IMR-90 (cell line): Measurements from ENCODE around the gene BRWD1. TPM values are rescaled to one million over a fixed set of nuclear protein-coding genes. Genes with fewer than 3 reads are reported as not detected.

Experiments used
- ATAC-seq: fragments of 200-7000 bp; cut with Tn5 transposase; 2 replicates; pipeline ENCODE4 v1.9.1; 2020; ENCODE audit warnings: low read depth, mild to moderate bottlenecking, moderate library complexity
- BruUV-seq: library from RNA; stranded (reverse); fragments of 400-500 nt; replicated peaks from 2 replicates; lab custom pipeline; 2021; lab: Mats Ljungman, UMichigan
- CTCF ChIA-PET: fragments of 300-600 bp; formaldehyde crosslinking; extraction: SDS; loops from one replicate; lab custom pipeline; 2021; ENCODE audit warnings: antibody characterized with exemption; lab: Yijun Ruan, JAX
- POLR2A ChIA-PET: fragments of 300-600 bp; sonication (Branson Sonifier 250); formaldehyde crosslinking; loops from one replicate; lab custom pipeline; 2022; ENCODE audit warnings: antibody characterized with exemption; ENCODE audit not compliant: unreplicated experiment; lab: Charles Lee
- DNase-seq: peaks from one replicate; pipeline ENCODE4 v3.0.0; 2013
- H2AFZ ChIP-seq: replicated peaks from 2 replicates; pipeline ENCODE3; 2013; ENCODE audit warnings: low read length, mild to moderate bottlenecking; ENCODE audit not compliant: poor library complexity
- H2AK5ac ChIP-seq: 2 replicates; pipeline ENCODE4 v1.6.1; 2013; ENCODE audit warnings: low read depth, low read length, inconsistent platforms
- H2AK9ac ChIP-seq: replicated peaks from 2 replicates; pipeline ENCODE3; 2013; ENCODE audit warnings: mild to moderate bottlenecking, low read depth, low read length, moderate library complexity; ENCODE audit not compliant: poor library complexity
- H2BK120ac ChIP-seq: 2 replicates; pipeline ENCODE4 v1.6.1; 2013; ENCODE audit warnings: low read depth, low read length, inconsistent platforms
- H2BK15ac ChIP-seq: 3 replicates; pipeline ENCODE4 v1.6.1; 2013; ENCODE audit warnings: low read depth, low read length, inconsistent platforms
- H2BK20ac ChIP-seq: 2 replicates; pipeline ENCODE4 v1.6.1; 2013; ENCODE audit warnings: low read depth, mild to moderate bottlenecking, inconsistent platforms, low read length, moderate library complexity
- H2BK5ac ChIP-seq: 2 replicates; pipeline ENCODE4 v1.6.1; 2013; ENCODE audit warnings: mild to moderate bottlenecking, low read depth, low read length, inconsistent platforms; ENCODE audit not compliant: poor library complexity, severe bottlenecking
- H3K14ac ChIP-seq: replicated peaks from 2 replicates; pipeline ENCODE4 v1.6.1; 2013; ENCODE audit warnings: low read depth, low read length, inconsistent platforms
- H3K18ac ChIP-seq: 2 replicates; pipeline ENCODE4 v1.6.1; 2013; ENCODE audit warnings: low read depth, low read length, control low read depth
- H3K23ac ChIP-seq: 2 replicates; pipeline ENCODE4 v1.6.1; 2013; ENCODE audit warnings: low read depth, low read length, inconsistent platforms
- H3K27ac ChIP-seq: 2 replicates; pipeline ENCODE4 v1.5.1; 2013; ENCODE audit warnings: mild to moderate bottlenecking, control low read depth, low read length; ENCODE audit not compliant: insufficient read depth
- H3K27me3 ChIP-seq: 2 replicates; pipeline ENCODE4 v1.6.1; 2013; ENCODE audit warnings: low read length; ENCODE audit not compliant: control insufficient read depth, insufficient read depth
- H3K36me3 ChIP-seq: 2 replicates; pipeline ENCODE4 v1.6.1; 2013; ENCODE audit warnings: low read length, mixed read lengths; ENCODE audit not compliant: control insufficient read depth, insufficient read depth
- H3K4ac ChIP-seq: 2 replicates; pipeline ENCODE4 v1.6.1; 2013; ENCODE audit warnings: low read depth, low read length, inconsistent platforms
- H3K4me1 ChIP-seq: 2 replicates; pipeline ENCODE4 v1.6.1; 2013; ENCODE audit warnings: low read length, mixed read lengths; ENCODE audit not compliant: control insufficient read depth, insufficient read depth
- H3K4me2 ChIP-seq: 2 replicates; pipeline ENCODE4 v1.6.1; 2013; ENCODE audit warnings: low read depth, mild to moderate bottlenecking, control low read depth, low read length, moderate library complexity
- H3K4me3 ChIP-seq: 2 replicates; pipeline ENCODE4 v1.5.1; 2013; ENCODE audit warnings: low read depth, mild to moderate bottlenecking, control low read depth, low read length, moderate library complexity; ENCODE audit not compliant: insufficient read depth
- H3K56ac ChIP-seq: 2 replicates; pipeline ENCODE4 v1.6.1; 2013; ENCODE audit warnings: low read length, inconsistent platforms; ENCODE audit not compliant: insufficient read depth; ENCODE audit errors: extremely low read depth
- H3K79me1 ChIP-seq, 2 experiments: 2 replicates each; pipeline ENCODE4 v1.6.1; 2013; ENCODE audit warnings: low read length in 2 of 2, inconsistent platforms in 1 of 2, low read depth in 1 of 2
- H3K9ac ChIP-seq: 2 replicates; pipeline ENCODE4 v1.6.1; 2013; ENCODE audit warnings: low read depth, low read length, control low read depth
- H3K9me1 ChIP-seq: 2 replicates; pipeline ENCODE4 v1.6.1; 2013; ENCODE audit warnings: low read length, inconsistent platforms; ENCODE audit not compliant: insufficient read depth
- H3K9me3 ChIP-seq: 2 replicates; pipeline ENCODE4 v1.6.1; 2013; ENCODE audit warnings: low read length; ENCODE audit not compliant: control insufficient read depth, insufficient read depth
- H4K20me1 ChIP-seq: 2 replicates; pipeline ENCODE4 v1.6.1; 2013; ENCODE audit warnings: low read length, inconsistent platforms; ENCODE audit not compliant: insufficient read depth
- H4K5ac ChIP-seq: 2 replicates; pipeline ENCODE4 v1.6.1; 2013; ENCODE audit warnings: mild to moderate bottlenecking, low read depth, low read length, control low read depth
- H4K8ac ChIP-seq, 2 experiments: 2 replicates each; pipeline ENCODE4 v1.6.1; 2013; ENCODE audit warnings: low read depth in 2 of 2, low read length in 2 of 2, control low read depth in 1 of 2, inconsistent platforms in 1 of 2
- H4K91ac ChIP-seq: 2 replicates; pipeline ENCODE4 v1.6.1; 2013; ENCODE audit warnings: low read depth, low read length, inconsistent platforms; ENCODE audit not compliant: insufficient read depth
- BHLHE40 ChIP-seq: fragments of 150-350 bp; IDR thresholded peaks from 2 replicates; pipeline ENCODE4 v1.6.1; 2016; ENCODE audit warnings: mild to moderate bottlenecking, low read depth, low read length
- CEBPB ChIP-seq: IDR thresholded peaks from 2 replicates; pipeline ENCODE4 v1.6.1; 2012; ENCODE audit warnings: low read depth, low read length, improper control_type of control experiment
- CHD1 ChIP-seq: IDR thresholded peaks from 2 replicates; pipeline ENCODE4 v1.6.1; 2012; ENCODE audit warnings: low read depth, low read length, improper control_type of control experiment
- CTCF ChIP-seq: conservative IDR thresholded peaks from 2 replicates; pipeline ENCODE4 v1.5.1; 2012; ENCODE audit warnings: mild to moderate bottlenecking, low read depth, low read length, improper control_type of control experiment
- ELK1 ChIP-seq: fragments of 150-350 bp; IDR thresholded peaks from 2 replicates; pipeline ENCODE4 v1.6.1; 2016; ENCODE audit warnings: low read depth, mild to moderate bottlenecking, low read length, moderate library complexity, borderline replicate concordance
- FOS ChIP-seq: fragments of 150-350 bp; IDR thresholded peaks from 2 replicates; pipeline ENCODE4 v1.6.1; 2016; ENCODE audit warnings: low read depth, low read length
- MAFK ChIP-seq: IDR thresholded peaks from 2 replicates; pipeline ENCODE4 v1.6.1; 2012; ENCODE audit warnings: low read depth, low read length, improper control_type of control experiment
- MAZ ChIP-seq: IDR thresholded peaks from 2 replicates; pipeline ENCODE4 v1.6.1; 2012; ENCODE audit warnings: low read depth, mild to moderate bottlenecking, low read length, improper control_type of control experiment, moderate library complexity, borderline replicate concordance
- MXI1 ChIP-seq: IDR thresholded peaks from 2 replicates; pipeline ENCODE4 v1.6.1; 2012; ENCODE audit warnings: low read depth, mild to moderate bottlenecking, low read length, moderate library complexity, borderline replicate concordance
- NFE2L2 ChIP-seq: fragments of 150-350 bp; IDR thresholded peaks from 2 replicates; pipeline ENCODE4 v1.6.1; 2016; ENCODE audit warnings: low read depth, mild to moderate bottlenecking, low read length
- POLR2A ChIP-seq: IDR thresholded peaks from 2 replicates; pipeline ENCODE4 v1.6.1; 2012; ENCODE audit warnings: mild to moderate bottlenecking, low read depth, low read length
- RAD21 ChIP-seq: IDR thresholded peaks from 2 replicates; pipeline ENCODE4 v1.6.1; 2012; ENCODE audit warnings: low read length, improper control_type of control experiment
- RCOR1 ChIP-seq: IDR thresholded peaks from 2 replicates; pipeline ENCODE4 v1.6.1; 2012; ENCODE audit warnings: mild to moderate bottlenecking, low read length, improper control_type of control experiment; ENCODE audit not compliant: insufficient replicate concordance
- RFX5 ChIP-seq: IDR thresholded peaks from 2 replicates; pipeline ENCODE4 v1.8.0; 2012; ENCODE audit warnings: low read depth, mild to moderate bottlenecking, low read length, moderate library complexity
- SMC3 ChIP-seq: fragments of 150-350 bp; IDR thresholded peaks from 2 replicates; pipeline ENCODE4 v1.6.1; 2016; ENCODE audit warnings: low read depth, mild to moderate bottlenecking, antibody characterized with exemption, low read length, moderate library complexity
- USF2 ChIP-seq: fragments of 150-350 bp; IDR thresholded peaks from 2 replicates; pipeline ENCODE4 v1.6.1; 2017; ENCODE audit warnings: mild to moderate bottlenecking, antibody characterized with exemption, low read length, low read depth
- WGBS, 2 experiments: methylation state at CpG; one replicate each; pipeline versions ENCODE4 v1.1.5 to v1.1.7; 2013; ENCODE audit warnings: missing lambda C conversion rate in 2 of 2; ENCODE audit not compliant: insufficient read length in 1 of 2; ENCODE audit errors: extremely low coverage in 2 of 2; 5-methylcytosine and 5-hydroxymethylcytosine counted together
- dilution Hi-C: fragments of 300-500 bp; cut with HindIII; formaldehyde crosslinking; loops from one replicate; pipeline ENCODE4 v1.14.3; 2018; ENCODE audit warnings: low sequenced_read_pairs; ENCODE audit not compliant: unreplicated experiment
- in situ Hi-C: fragments of 300-500 bp; cut with MboI; formaldehyde crosslinking; loops from 3 replicates; pipeline ENCODE4 v1.14.3; 2019; ENCODE audit warnings: low sequenced_read_pairs, inconsistent platforms, mixed read lengths
- intact Hi-C: fragments of 100-400 bp; cut with micrococcal nuclease; formaldehyde crosslinking; loops from 2 replicates; pipeline ENCODE4 v1.10.0; 2022
- polyA plus RNA-seq, 3 experiments: library from polyadenylated mRNA; depleted of rRNA; stranded (reverse); fragments of >200 nt; gene quantifications; 2 replicates each; pipeline ENCODE4 v1.2.3, GENCODE V29; 2012; ENCODE audit warnings: low replicate concordance in 1 of 3
- total RNA-seq: library from RNA; depleted of rRNA; stranded (reverse); fragments of >200 nt; gene quantifications from 2 replicates; pipeline ENCODE4 v1.2.3, GENCODE V29; 2012

Gene BRWD1
- total and polyA plus RNA-seq, 2 of the 4 experiments (the other 2 are of a cell fraction): 6.7 to 28.7 TPM

GRCh38 chr21:39144191-39144590 is 169.2 kb downstream of the BRWD1 start:
- no peak for ATAC-seq
- H4K8ac ChIP-seq: peak overlapping the region in 1 of 2 experiments; percentile 63; a peak in 2 of 4 replicates
- no peaks in the 10 kb centered on the region for H3K36me3 ChIP-seq
- ChIA-PET POLR2A (no interaction called here), CTCF (no interaction called here)
- dilution Hi-C loops (no loop called here), intact Hi-C loops (no loop called here), in situ Hi-C loops (loop anchor here (5.0 kb wide), 1 partner anchor 622 kb away; no protein-coding TSS in a partner anchor)
- no peak overlapping the region for H3K4ac ChIP-seq
- no peak overlapping the region for H2AK9ac ChIP-seq
- H3K23ac ChIP-seq: no peak overlapping the region
- H2AFZ ChIP-seq: peak overlapping the region; percentile 53
- no peak overlapping the region for H4K5ac ChIP-seq
- H2BK15ac ChIP-seq: no peak overlapping the region
- no CpG with 5 or more reads among the region's 3 CpGs for WGBS, 2 experiments
- BruUV-seq: no TSS peak
- H3K9me3 ChIP-seq: peaks cover 2% of the 10 kb centered on the region
- H3K9me1 ChIP-seq: no peaks in the 10 kb centered on the region
- H4K91ac ChIP-seq: no peak overlapping the region
- H3K27me3 ChIP-seq: peaks cover 25% of the 10 kb centered on the region
- H3K4me2 ChIP-seq: no peak overlapping the region
- no peak overlapping the region for H3K18ac ChIP-seq
- no peak overlapping the region for H3K14ac ChIP-seq
- no peak overlapping the region for H3K9ac ChIP-seq
- no peak for TF ChIP-seq CHD1
- TF ChIP-seq POLR2A: no peak
- no peak for TF ChIP-seq ELK1
- no peak for TF ChIP-seq FOS
- no peak for TF ChIP-seq RCOR1
- TF ChIP-seq MAFK: no peak
- no peak for TF ChIP-seq NFE2L2
- TF ChIP-seq RFX5: no peak
- TF ChIP-seq MAZ: no peak
- no peak for TF ChIP-seq SMC3
- no peak for TF ChIP-seq RAD21
- TF ChIP-seq CEBPB: no peak
- no peak for TF ChIP-seq MXI1
- TF ChIP-seq BHLHE40: no peak
- TF ChIP-seq USF2: no peak
- no peak for TF ChIP-seq CTCF
- no peak overlapping the region for H2BK20ac ChIP-seq
- H3K56ac ChIP-seq: no peak overlapping the region
- no peak overlapping the region for H2AK5ac ChIP-seq
- H3K27ac ChIP-seq: no peak overlapping the region
- H3K4me3 ChIP-seq: no peak overlapping the region
- no peaks in the 10 kb centered on the region for H3K79me1 ChIP-seq
- no peak overlapping the region for H2BK5ac ChIP-seq
- H4K20me1 ChIP-seq: no peaks in the 10 kb centered on the region
- no peak for DNase-seq
- H3K4me1 ChIP-seq: peaks cover 2% of the 10 kb centered on the region; the same call in 1 of the 2 replicates
- H2BK120ac ChIP-seq: no peak overlapping the region
